HCT116 (cell line): ENCODE measurements around the gene LRRC46. TPM values are rescaled to one million over a fixed set of nuclear protein-coding genes. Genes with fewer than 3 reads are reported as not detected.

Experiments used
- ATAC-seq: fragments of 200-7000 bp; cut with Tn5 transposase; 2 replicates; pipeline ENCODE4 v1.9.1; 2020; ENCODE audit warnings: mild to moderate bottlenecking, moderate library complexity
- BruUV-seq: library from RNA; stranded (reverse); fragments of 400-500 nt; replicated peaks from 2 replicates; lab custom pipeline; 2021; lab: Mats Ljungman, UMichigan
- CTCF ChIA-PET: fragments of 300-600 bp; sonication (Branson Sonifier 250); formaldehyde crosslinking; loops from one replicate; lab custom pipeline; 2021; ENCODE audit warnings: antibody characterized with exemption; lab: Charles Lee
- POLR2A ChIA-PET: fragments of 300-600, 350-600 bp; sonication (Branson Sonifier 250); formaldehyde crosslinking; loops from one replicate; lab custom pipeline; 2021; ENCODE audit warnings: antibody characterized with exemption; lab: Charles Lee
- RAD21 ChIA-PET, 2 experiments: fragments of 300-600 bp; sonication (Branson Sonifier 250); formaldehyde crosslinking; loops; one replicate each; lab custom pipeline; 2023; ENCODE audit warnings: low total read pairs in 2 of 2; ENCODE audit not compliant: uncharacterized antibody in 2 of 2, unreplicated experiment in 2 of 2, low non-redundant PET in 1 of 2; lab: Charles Lee
- DNase-seq: peaks from one replicate; pipeline ENCODE4 v3.0.0-alpha.2; 2010; ENCODE audit warnings: low read depth, low spot score
- H2AFZ ChIP-seq: fragments of 200-600 bp; shearing (Covaris generic), sonication (generic); 2 replicates; pipeline ENCODE4 v1.6.1; 2017; ENCODE audit warnings: low read depth, mixed run types, mixed read lengths, antibody characterized with exemption, low read length; ENCODE audit not compliant: poor library complexity, severe bottlenecking
- H3K27ac ChIP-seq: 2 replicates; pipeline ENCODE4 v1.5.1; 2012; ENCODE audit warnings: low read depth, low read length
- H3K27me3 ChIP-seq: fragments of 200-600 bp; sonication (generic); 2 replicates; pipeline ENCODE4 v1.6.1; 2016; ENCODE audit warnings: mixed run types, low read length, mixed read lengths; ENCODE audit not compliant: insufficient read depth
- H3K36me3 ChIP-seq, 2 experiments: fragments of 200-500 bp in 1 of 2; fragments of 200-600 bp in 1 of 2; sonication (Bioruptor generic) in 1 of 2; sonication (generic) in 1 of 2; 2 replicates each; pipeline versions ENCODE4 v1.5.1 to v1.6.1; 2014 to 2016; ENCODE audit warnings: low read length in 2 of 2, inconsistent platforms in 1 of 2, mixed read lengths in 1 of 2, mixed run types in 1 of 2; ENCODE audit not compliant: insufficient read depth in 2 of 2, control insufficient read depth in 1 of 2
- H3K4me1 ChIP-seq, 2 experiments: fragments of 200-600 bp in 1 of 2; sonication (generic) in 1 of 2; 2 replicates each; pipeline versions ENCODE4 v1.5.1 to v1.6.1; 2012 to 2017; ENCODE audit warnings: low read length in 2 of 2, inconsistent platforms in 1 of 2, mild to moderate bottlenecking in 1 of 2, mixed read lengths in 1 of 2, mixed run types in 1 of 2, moderate library complexity in 1 of 2; ENCODE audit not compliant: insufficient read depth in 2 of 2, control insufficient read depth in 1 of 2
- H3K4me2 ChIP-seq: fragments of 200-600 bp; sonication (generic); 2 replicates; pipeline ENCODE4 v1.6.1; 2017; ENCODE audit warnings: mixed run types, low read length, mixed read lengths
- H3K4me3 ChIP-seq, 2 experiments: fragments of 200-600 bp in 1 of 2; sonication (generic) in 1 of 2; replicated peaks in 1 of 2; 2 replicates each; pipeline ENCODE4 v1.5.1; 2011 to 2016; ENCODE audit warnings: low read length in 2 of 2, control low read depth in 1 of 2, low read depth in 1 of 2, mild to moderate bottlenecking in 1 of 2, mixed read lengths in 1 of 2, mixed run types in 1 of 2
- H3K79me2 ChIP-seq: fragments of 200-600 bp; sonication (generic); 2 replicates; pipeline ENCODE4 v1.6.1; 2017; ENCODE audit warnings: mild to moderate bottlenecking, mixed run types, low read length, moderate library complexity, mixed read lengths; ENCODE audit not compliant: insufficient read depth
- H3K9ac ChIP-seq: fragments of 200-600 bp; sonication (generic); 2 replicates; pipeline ENCODE4 v1.6.1; 2016; ENCODE audit warnings: low read length, mixed read lengths
- H3K9me2 ChIP-seq: fragments of 200-600 bp; sonication (generic), shearing (Covaris generic); 2 replicates; pipeline ENCODE4 v1.6.1; 2017; ENCODE audit warnings: mixed run types, mild to moderate bottlenecking, moderate library complexity; ENCODE audit not compliant: insufficient read depth
- H3K9me3 ChIP-seq, 2 experiments: fragments of 200-500 bp in 1 of 2; fragments of 200-600 bp in 1 of 2; sonication (Bioruptor generic) in 1 of 2; sonication (generic) in 1 of 2; 2 replicates each; pipeline ENCODE4 v1.6.1; 2014 to 2017; ENCODE audit warnings: low read length in 2 of 2, mixed read lengths in 2 of 2, inconsistent platforms in 1 of 2, low read depth in 1 of 2, mild to moderate bottlenecking in 1 of 2, mixed run types in 1 of 2, moderate library complexity in 1 of 2; ENCODE audit not compliant: control insufficient read depth in 1 of 2, insufficient read depth in 1 of 2
- H4K20me1 ChIP-seq: fragments of 200-600 bp; sonication (generic), shearing (Covaris generic); 2 replicates; pipeline ENCODE4 v1.6.1; 2017; ENCODE audit warnings: mixed run types, mild to moderate bottlenecking, moderate library complexity; ENCODE audit not compliant: insufficient read depth
- CBX3 ChIP-seq: IDR thresholded peaks from 2 replicates; pipeline ENCODE4 v1.6.1; 2012; ENCODE audit warnings: low read depth
- ELF1 ChIP-seq: IDR thresholded peaks from 2 replicates; pipeline ENCODE4 v1.6.1; 2012; ENCODE audit warnings: low read depth, borderline replicate concordance
- POLR2A ChIP-seq: IDR thresholded peaks from 2 replicates; pipeline ENCODE4 v1.7.0; 2011; ENCODE audit warnings: borderline replicate concordance; ENCODE audit not compliant: insufficient read depth, insufficient read length; ENCODE audit errors: extremely low read depth
- ZFX ChIP-seq: fragments of 450-650 bp; IDR thresholded peaks from 2 replicates; pipeline ENCODE4 v1.6.1; 2017
- intact Hi-C: fragments of 100-400 bp; cut with micrococcal nuclease; formaldehyde crosslinking; loops from 2 replicates; pipeline ENCODE4 v1.10.0; 2022
- total RNA-seq: library from RNA; stranded (reverse); gene quantifications from one replicate; pipeline ENCODE4 v1.2.1, GENCODE V29; 2021; ENCODE audit not compliant: unreplicated experiment
- TF ChIP-seq, protein P1 (sequence below): IDR thresholded peaks from 2 replicates; pipeline ENCODE4 v1.6.1; 2012; ENCODE audit warnings: low read depth
- TF ChIP-seq, protein P2 (sequence below): IDR thresholded peaks from 2 replicates; pipeline ENCODE4 v1.6.1; 2012

Gene LRRC46
- total RNA-seq, 1 experiment from 2014 or later = 0.76 TPM

DNA sequence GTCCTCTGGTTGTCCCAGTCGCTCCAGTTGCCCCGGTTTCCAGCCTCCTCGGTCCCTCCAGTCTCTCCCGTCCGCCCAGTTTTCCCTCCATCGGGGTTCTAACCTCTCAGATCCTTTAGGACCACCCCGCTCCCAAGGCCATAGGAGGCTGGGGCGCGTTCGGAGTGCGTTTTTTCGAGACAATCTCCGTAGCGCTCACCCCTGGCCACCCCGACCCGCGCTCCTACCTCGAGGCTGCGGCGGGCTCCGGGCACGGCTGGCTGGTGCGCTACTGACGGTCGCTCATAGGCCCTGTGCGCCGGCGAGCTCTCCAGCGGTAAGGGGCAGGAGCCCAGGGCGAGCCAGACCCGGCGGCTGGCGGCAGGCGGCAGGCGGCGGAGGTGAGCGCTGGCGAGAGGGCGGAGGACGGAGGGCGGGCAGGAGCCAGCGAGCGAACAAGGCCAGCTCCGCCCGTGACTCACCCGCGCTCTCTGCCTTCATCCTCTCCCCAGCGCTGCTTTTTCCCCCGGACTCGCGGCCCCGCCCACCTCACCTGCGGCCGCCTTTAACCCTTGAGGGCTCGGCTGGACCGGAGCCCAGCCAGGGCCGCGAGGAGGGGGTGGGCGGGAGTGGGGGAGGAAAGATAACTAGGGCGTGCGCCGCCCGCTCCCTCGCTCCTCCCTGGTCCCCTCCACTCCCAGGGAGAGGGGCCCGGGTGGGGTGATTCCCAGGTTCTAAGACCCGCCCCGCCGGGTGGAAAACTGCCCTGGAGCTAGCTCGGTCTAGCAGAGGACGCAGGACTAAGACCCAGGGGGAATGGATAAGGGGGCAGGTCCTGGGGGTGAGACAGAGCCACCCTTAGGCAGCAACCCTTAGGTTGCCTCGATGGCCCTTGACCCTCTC is 19.5 kb downstream of the LRRC46 start, which contains the start of gene SP6 (continued):
- TF ChIP-seq, protein P1, sequence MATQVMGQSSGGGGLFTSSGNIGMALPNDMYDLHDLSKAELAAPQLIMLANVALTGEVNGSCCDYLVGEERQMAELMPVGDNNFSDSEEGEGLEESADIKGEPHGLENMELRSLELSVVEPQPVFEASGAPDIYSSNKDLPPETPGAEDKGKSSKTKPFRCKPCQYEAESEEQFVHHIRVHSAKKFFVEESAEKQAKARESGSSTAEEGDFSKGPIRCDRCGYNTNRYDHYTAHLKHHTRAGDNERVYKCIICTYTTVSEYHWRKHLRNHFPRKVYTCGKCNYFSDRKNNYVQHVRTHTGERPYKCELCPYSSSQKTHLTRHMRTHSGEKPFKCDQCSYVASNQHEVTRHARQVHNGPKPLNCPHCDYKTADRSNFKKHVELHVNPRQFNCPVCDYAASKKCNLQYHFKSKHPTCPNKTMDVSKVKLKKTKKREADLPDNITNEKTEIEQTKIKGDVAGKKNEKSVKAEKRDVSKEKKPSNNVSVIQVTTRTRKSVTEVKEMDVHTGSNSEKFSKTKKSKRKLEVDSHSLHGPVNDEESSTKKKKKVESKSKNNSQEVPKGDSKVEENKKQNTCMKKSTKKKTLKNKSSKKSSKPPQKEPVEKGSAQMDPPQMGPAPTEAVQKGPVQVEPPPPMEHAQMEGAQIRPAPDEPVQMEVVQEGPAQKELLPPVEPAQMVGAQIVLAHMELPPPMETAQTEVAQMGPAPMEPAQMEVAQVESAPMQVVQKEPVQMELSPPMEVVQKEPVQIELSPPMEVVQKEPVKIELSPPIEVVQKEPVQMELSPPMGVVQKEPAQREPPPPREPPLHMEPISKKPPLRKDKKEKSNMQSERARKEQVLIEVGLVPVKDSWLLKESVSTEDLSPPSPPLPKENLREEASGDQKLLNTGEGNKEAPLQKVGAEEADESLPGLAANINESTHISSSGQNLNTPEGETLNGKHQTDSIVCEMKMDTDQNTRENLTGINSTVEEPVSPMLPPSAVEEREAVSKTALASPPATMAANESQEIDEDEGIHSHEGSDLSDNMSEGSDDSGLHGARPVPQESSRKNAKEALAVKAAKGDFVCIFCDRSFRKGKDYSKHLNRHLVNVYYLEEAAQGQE = no peak

DNA sequence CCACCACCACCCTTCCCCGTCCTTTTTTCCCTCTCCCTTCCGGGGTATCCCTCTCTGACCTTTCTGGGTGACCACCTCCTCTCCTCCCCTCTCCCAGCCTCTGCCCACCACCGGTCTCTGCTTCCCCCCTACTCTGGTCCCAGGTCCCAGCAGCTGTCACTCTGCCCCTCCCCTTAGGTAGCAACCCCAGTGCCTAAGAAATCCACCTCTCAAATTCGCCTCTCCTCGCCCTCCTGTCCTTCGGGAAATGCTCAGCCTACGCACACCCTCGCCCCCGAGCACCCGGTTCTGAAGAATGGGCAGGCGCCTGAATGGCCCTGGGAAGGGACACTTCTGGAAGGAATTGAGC is 20.3 kb downstream of the LRRC46 start:
- POLR2A ChIA-PET = interaction anchor here (1.0 to 3.2 kb wide), 4 partner anchors 11 to 44 kb away, joined by 3 to 15 read pairs (median 7); partner anchors contain the start of genes LRRC46, MRPL10, SCRN2 and SP2
- Histone ChIP-seq H3K9me2 (no peaks in the 10 kb centered on the region), H3K4me1 (peaks cover 13 to 30% of the 10 kb centered on the region in 2 experiments), H3K27ac (no peak overlapping the region), H3K9me3 (no peaks in the 10 kb centered on the region), H4K20me1 (no peaks in the 10 kb centered on the region), H3K4me2 (peak overlapping the region; percentile 86), H3K79me2 (peaks cover 23% of the 10 kb centered on the region; the same call in 1 of the 2 replicates), H3K9ac (no peak overlapping the region), H3K36me3 (no peaks in the 10 kb centered on the region; a peak in 1 of 4 replicates), H3K4me3 (no peak overlapping the region), H3K27me3 (peaks cover 13% of the 10 kb centered on the region; the same call in 1 of the 2 replicates), H2AFZ (no peak overlapping the region)
- CTCF ChIA-PET = interaction anchor here (1.3 to 12.6 kb wide), 4 partner anchors 9 to 95 kb away, joined by 5 to 393 read pairs (median 12); partner anchors contain the start of genes SCRN2 and SP2
- intact Hi-C loops = no loop called here
- no peak for ATAC-seq
- no peak for DNase-seq
- BruUV-seq = no TSS peak
- RAD21 ChIA-PET = interaction anchor here in 1 of 2 experiments (1.3 kb wide), 1 partner anchor 38 kb away, joined by 5 read pairs; no protein-coding TSS in a partner anchor
- TF ChIP-seq POLR2A (no peak), CBX3 (no peak), ZFX (no peak), ELF1 (no peak)
- TF ChIP-seq, protein P2, sequence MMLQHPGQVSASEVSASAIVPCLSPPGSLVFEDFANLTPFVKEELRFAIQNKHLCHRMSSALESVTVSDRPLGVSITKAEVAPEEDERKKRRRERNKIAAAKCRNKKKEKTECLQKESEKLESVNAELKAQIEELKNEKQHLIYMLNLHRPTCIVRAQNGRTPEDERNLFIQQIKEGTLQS = no peak
